Adrenal gland (tissue), 5 donors: ENCODE measurements around the gene SOX8.
"Not testable (repeated sequence)": the region's sequence is repeated elsewhere in the genome, so short reads cannot be mapped to it uniquely, and the experiment has no call there.

Source experiments
- POLR2A ChIP-seq, 2 donors: fragments of 450-650 bp; IDR thresholded peaks; one replicate each; pipeline ENCODE4 v1.6.1; 2017; ENCODE audit warnings: antibody characterized with exemption in 2 of 2, mild to moderate bottlenecking in 2 of 2, moderate library complexity in 1 of 2
- TF ChIP-seq, protein P1 (sequence below), 6 experiments: fragments of 450-650 bp in 4 of 6; fragments of 200-600 bp in 2 of 6; sonication (generic) in 1 of 6; IDR thresholded peaks; 1 replicate in 5 of 6; 2 replicates in 1 of 6; pipeline versions ENCODE4 v1.5.1 to v1.8.0; 2016 to 2021; ENCODE audit warnings: antibody characterized with exemption in 6 of 6, mild to moderate bottlenecking in 2 of 6, moderate library complexity in 1 of 6
- donor health status: DM: no; HTN: no; CAD: no.

DNA sequence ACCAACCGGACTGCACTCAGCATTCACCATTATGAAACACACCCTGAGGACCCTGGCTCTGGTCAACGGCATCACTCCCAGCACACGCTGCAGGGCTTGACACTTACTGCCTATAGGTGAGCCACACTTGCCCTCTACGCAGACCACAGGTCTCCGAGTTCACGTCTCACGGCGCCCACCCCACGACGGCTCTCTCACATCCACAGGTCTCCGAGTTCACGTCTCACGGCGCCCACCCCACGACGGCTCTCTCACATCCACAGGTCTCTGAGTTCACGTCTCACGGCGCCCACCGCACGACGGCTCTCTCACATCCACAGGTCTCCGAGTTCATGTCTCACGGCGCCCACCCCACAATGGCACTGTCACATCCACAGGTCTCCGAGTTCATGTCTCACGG is 25.8 kb upstream of the SOX8 start:
- TF ChIP-seq, protein P1, sequence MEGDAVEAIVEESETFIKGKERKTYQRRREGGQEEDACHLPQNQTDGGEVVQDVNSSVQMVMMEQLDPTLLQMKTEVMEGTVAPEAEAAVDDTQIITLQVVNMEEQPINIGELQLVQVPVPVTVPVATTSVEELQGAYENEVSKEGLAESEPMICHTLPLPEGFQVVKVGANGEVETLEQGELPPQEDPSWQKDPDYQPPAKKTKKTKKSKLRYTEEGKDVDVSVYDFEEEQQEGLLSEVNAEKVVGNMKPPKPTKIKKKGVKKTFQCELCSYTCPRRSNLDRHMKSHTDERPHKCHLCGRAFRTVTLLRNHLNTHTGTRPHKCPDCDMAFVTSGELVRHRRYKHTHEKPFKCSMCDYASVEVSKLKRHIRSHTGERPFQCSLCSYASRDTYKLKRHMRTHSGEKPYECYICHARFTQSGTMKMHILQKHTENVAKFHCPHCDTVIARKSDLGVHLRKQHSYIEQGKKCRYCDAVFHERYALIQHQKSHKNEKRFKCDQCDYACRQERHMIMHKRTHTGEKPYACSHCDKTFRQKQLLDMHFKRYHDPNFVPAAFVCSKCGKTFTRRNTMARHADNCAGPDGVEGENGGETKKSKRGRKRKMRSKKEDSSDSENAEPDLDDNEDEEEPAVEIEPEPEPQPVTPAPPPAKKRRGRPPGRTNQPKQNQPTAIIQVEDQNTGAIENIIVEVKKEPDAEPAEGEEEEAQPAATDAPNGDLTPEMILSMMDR (IDR thresholded peaks at IDR 0.05) = not testable (repeated sequence)
- not testable (repeated sequence) for TF ChIP-seq POLR2A (IDR thresholded peaks at IDR 0.05)
